Measurements from ENCODE around the gene DLG3. TPM values are rescaled to one million over a fixed set of nuclear protein-coding genes. Genes with fewer than 3 reads are reported as not detected.

DLG3 gene
- total and polyA plus RNA-seq, 2 of the 8 experiments (the other 6 are each of a cell fraction or from before 2014, with no cell fraction given) = 29.2 to 63.8 TPM

DNA sequence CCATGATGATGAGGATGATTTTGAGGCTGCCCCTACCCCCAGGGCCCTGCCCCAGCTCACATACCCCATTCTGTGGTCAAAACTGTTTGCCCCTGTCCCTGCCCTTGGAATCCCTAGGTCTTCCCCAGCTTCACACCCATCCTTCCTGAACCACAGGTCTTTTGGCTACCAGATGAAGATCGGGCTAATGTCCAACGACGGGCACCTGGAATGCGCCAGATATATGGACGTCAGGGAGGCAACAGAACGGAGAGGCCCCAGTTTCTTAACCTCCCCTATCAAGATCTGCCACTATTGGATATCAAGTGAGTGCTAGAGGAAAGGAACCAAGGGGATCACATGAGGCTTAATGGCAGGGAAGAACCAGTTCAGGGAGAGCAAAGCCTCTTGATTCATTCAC, 14.9 kb upstream of the DLG3 start (continued):
- TF ChIP-seq, protein P1, sequence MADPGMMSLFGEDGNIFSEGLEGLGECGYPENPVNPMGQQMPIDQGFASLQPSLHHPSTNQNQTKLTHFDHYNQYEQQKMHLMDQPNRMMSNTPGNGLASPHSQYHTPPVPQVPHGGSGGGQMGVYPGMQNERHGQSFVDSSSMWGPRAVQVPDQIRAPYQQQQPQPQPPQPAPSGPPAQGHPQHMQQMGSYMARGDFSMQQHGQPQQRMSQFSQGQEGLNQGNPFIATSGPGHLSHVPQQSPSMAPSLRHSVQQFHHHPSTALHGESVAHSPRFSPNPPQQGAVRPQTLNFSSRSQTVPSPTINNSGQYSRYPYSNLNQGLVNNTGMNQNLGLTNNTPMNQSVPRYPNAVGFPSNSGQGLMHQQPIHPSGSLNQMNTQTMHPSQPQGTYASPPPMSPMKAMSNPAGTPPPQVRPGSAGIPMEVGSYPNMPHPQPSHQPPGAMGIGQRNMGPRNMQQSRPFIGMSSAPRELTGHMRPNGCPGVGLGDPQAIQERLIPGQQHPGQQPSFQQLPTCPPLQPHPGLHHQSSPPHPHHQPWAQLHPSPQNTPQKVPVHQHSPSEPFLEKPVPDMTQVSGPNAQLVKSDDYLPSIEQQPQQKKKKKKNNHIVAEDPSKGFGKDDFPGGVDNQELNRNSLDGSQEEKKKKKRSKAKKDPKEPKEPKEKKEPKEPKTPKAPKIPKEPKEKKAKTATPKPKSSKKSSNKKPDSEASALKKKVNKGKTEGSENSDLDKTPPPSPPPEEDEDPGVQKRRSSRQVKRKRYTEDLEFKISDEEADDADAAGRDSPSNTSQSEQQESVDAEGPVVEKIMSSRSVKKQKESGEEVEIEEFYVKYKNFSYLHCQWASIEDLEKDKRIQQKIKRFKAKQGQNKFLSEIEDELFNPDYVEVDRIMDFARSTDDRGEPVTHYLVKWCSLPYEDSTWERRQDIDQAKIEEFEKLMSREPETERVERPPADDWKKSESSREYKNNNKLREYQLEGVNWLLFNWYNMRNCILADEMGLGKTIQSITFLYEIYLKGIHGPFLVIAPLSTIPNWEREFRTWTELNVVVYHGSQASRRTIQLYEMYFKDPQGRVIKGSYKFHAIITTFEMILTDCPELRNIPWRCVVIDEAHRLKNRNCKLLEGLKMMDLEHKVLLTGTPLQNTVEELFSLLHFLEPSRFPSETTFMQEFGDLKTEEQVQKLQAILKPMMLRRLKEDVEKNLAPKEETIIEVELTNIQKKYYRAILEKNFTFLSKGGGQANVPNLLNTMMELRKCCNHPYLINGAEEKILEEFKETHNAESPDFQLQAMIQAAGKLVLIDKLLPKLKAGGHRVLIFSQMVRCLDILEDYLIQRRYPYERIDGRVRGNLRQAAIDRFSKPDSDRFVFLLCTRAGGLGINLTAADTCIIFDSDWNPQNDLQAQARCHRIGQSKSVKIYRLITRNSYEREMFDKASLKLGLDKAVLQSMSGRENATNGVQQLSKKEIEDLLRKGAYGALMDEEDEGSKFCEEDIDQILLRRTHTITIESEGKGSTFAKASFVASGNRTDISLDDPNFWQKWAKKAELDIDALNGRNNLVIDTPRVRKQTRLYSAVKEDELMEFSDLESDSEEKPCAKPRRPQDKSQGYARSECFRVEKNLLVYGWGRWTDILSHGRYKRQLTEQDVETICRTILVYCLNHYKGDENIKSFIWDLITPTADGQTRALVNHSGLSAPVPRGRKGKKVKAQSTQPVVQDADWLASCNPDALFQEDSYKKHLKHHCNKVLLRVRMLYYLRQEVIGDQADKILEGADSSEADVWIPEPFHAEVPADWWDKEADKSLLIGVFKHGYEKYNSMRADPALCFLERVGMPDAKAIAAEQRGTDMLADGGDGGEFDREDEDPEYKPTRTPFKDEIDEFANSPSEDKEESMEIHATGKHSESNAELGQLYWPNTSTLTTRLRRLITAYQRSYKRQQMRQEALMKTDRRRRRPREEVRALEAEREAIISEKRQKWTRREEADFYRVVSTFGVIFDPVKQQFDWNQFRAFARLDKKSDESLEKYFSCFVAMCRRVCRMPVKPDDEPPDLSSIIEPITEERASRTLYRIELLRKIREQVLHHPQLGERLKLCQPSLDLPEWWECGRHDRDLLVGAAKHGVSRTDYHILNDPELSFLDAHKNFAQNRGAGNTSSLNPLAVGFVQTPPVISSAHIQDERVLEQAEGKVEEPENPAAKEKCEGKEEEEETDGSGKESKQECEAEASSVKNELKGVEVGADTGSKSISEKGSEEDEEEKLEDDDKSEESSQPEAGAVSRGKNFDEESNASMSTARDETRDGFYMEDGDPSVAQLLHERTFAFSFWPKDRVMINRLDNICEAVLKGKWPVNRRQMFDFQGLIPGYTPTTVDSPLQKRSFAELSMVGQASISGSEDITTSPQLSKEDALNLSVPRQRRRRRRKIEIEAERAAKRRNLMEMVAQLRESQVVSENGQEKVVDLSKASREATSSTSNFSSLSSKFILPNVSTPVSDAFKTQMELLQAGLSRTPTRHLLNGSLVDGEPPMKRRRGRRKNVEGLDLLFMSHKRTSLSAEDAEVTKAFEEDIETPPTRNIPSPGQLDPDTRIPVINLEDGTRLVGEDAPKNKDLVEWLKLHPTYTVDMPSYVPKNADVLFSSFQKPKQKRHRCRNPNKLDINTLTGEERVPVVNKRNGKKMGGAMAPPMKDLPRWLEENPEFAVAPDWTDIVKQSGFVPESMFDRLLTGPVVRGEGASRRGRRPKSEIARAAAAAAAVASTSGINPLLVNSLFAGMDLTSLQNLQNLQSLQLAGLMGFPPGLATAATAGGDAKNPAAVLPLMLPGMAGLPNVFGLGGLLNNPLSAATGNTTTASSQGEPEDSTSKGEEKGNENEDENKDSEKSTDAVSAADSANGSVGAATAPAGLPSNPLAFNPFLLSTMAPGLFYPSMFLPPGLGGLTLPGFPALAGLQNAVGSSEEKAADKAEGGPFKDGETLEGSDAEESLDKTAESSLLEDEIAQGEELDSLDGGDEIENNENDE (IDR thresholded peaks at IDR 0.05; ENCODE audit: insufficient replicate concordance, low read length) = no peak
- TF ChIP-seq NANOG (IDR thresholded peaks at IDR 0.05; ENCODE audit: insufficient read depth, low read depth, low read length, poor library complexity, severe bottlenecking) (no peak), TEAD4 (IDR thresholded peaks at IDR 0.05; ENCODE audit: low read depth, low read length) (no peak), NRF1 (IDR thresholded peaks at IDR 0.05; ENCODE audit: low read depth, low read length) (no peak), JUN (IDR thresholded peaks at IDR 0.05; ENCODE audit: low read depth, low read length) (no peak)
